ENCODE results near the gene FLRT2. TPM values are rescaled to one million over a fixed set of nuclear protein-coding genes. Genes with fewer than 3 reads are reported as not detected.

FLRT2 gene
- total RNA-seq, 6 experiments from 2014 or later, result 31.1 to 59.0 (median 37.1) TPM

DNA sequence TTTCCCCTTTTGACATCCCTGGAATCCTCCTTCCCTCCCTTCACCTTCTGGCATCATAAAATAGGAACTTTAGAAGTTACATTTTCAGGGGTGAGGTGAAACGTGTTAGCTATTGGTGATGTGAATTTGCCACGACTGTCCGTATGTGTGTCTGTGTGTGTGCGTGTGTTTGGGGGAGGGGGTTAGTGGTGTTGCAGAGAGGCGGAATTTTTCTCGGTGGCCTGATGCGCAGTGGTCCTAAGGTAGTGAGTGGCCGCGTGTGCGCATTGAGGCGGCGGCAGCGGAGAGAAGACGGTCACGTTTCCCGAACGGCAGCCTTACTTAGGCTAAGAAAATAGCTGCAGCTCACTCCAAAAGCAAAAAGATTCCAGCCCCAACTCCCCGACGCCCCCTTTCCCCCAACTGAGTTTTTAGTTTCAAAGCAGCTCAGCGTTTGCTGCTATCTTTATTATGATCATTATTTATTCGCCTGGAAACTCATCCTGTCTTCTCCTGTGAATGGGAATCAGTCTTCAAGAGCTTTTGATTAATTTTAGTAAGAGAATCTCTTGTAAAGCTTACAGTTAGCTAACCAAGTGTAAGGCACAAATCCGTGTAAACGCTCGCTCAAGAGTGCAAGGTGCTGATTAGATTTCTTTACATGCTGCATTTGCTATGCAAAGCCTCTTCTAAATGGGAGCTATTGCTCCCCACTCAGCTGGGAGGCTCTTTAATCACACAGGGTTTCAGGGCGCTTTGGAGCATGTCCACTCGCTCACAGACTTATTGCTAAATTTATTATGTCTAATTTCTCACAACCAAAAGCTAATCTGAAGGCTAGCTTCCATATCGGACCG, 4.7 kb downstream of the FLRT2 start:
- no peaks in the 10 kb centered on the region for H3K36me3 Mint-ChIP-seq (ENCODE audit: low read depth)
- H3K4me3 Mint-ChIP-seq, result peak overlapping the region; percentile 92
- H3K27ac Mint-ChIP-seq, result peak overlapping the region; percentile 52
- no peaks in the 10 kb centered on the region for H3K9me3 Mint-ChIP-seq
- DNase-seq, result no peak
- no peaks in the 10 kb centered on the region; the same call in 1 of the 2 replicates for H3K27me3 Mint-ChIP-seq (ENCODE audit: insufficient read depth)
- peaks cover 69% of the 10 kb centered on the region for H3K4me1 Mint-ChIP-seq (ENCODE audit: low read depth)
- TF ChIP-seq, protein P1, sequence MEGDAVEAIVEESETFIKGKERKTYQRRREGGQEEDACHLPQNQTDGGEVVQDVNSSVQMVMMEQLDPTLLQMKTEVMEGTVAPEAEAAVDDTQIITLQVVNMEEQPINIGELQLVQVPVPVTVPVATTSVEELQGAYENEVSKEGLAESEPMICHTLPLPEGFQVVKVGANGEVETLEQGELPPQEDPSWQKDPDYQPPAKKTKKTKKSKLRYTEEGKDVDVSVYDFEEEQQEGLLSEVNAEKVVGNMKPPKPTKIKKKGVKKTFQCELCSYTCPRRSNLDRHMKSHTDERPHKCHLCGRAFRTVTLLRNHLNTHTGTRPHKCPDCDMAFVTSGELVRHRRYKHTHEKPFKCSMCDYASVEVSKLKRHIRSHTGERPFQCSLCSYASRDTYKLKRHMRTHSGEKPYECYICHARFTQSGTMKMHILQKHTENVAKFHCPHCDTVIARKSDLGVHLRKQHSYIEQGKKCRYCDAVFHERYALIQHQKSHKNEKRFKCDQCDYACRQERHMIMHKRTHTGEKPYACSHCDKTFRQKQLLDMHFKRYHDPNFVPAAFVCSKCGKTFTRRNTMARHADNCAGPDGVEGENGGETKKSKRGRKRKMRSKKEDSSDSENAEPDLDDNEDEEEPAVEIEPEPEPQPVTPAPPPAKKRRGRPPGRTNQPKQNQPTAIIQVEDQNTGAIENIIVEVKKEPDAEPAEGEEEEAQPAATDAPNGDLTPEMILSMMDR (IDR thresholded peaks at IDR 0.05), result no peak

DNA sequence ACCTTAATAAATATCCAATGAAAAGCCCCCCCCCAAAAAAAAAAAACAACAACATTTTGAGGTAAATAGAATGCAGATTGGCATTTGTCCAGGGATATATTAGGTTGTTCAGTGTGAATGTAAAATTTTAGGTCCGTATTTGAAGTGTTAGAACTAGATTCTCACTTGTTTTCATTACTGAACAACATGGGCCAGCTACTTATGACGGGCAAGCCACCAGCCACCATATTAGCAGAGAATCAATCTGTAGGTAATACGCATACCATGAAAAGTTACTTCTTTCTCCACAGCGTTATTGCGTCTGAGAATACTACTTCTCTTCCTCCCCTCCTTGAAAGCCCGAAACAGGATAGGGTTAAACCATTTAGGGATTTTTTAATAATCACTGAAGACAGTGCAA, 5.4 kb downstream of the FLRT2 start:
- H3K9me3 Mint-ChIP-seq, result no peaks in the 10 kb centered on the region
- H3K27ac Mint-ChIP-seq, result no peak overlapping the region; the same call in none of the 2 replicates
- no peaks in the 10 kb centered on the region; the same call in 1 of the 2 replicates for H3K27me3 Mint-ChIP-seq (ENCODE audit: insufficient read depth)
- H3K4me1 Mint-ChIP-seq (ENCODE audit: low read depth), result peaks cover 69% of the 10 kb centered on the region
- H3K4me3 Mint-ChIP-seq, result peak overlapping the region; percentile 92
- DNase-seq, result no peak
- TF ChIP-seq, protein P1 (IDR thresholded peaks at IDR 0.05), result no peak
- no peaks in the 10 kb centered on the region for H3K36me3 Mint-ChIP-seq (ENCODE audit: low read depth)

DNA sequence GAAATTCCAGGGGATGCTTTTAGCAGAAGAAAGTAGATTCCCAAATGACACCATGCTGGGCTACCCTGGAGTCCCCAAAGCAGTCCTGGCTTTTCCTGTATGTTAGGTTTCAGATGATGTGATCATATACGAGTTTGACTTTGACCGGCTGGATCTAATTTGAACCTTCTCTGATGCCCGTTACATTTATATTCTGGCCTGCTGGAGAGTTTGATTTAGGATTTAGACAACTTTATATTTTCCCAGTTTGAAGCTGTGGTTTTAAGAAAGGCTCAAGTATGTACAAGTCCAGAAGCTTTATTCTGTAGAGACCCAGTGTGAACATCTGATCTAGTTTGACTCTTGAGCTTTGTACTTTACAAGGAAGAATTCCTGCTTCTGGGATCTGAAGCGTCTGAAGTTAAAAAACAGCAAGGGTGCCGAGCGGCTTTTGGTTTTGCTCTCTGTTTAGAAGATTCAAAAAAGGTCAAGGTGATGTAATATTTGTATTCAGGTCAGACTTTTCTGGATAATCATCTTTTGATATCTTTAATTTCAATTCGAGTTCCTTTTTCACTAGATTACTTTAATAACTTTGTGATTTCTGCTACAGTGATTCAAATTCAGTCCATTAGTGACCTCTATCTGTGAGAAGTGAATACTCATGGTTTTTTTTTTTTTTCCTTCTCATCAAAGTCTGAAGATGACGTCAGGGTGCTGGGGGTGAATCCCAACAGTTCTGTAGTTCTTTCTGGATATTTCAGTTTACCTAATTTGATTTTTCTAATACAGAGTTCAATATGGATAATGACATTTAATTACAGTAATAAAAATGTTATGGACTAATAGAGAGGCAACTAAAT, 6.3 kb downstream of the FLRT2 start:
- Mint-ChIP-seq H3K27ac (peak overlapping the region; percentile 86), H3K36me3 (ENCODE audit: low read depth) (no peaks in the 10 kb centered on the region; the same call in 1 of the 2 replicates), H3K4me3 (peak overlapping the region; percentile 92), H3K4me1 (ENCODE audit: low read depth) (peaks cover 78% of the 10 kb centered on the region), H3K27me3 (ENCODE audit: insufficient read depth) (no peaks in the 10 kb centered on the region; the same call in 1 of the 2 replicates), H3K9me3 (no peaks in the 10 kb centered on the region)
- DNase-seq, result peak; percentile 35
- TF ChIP-seq, protein P1 (IDR thresholded peaks at IDR 0.05), result peak; percentile 77

DNA sequence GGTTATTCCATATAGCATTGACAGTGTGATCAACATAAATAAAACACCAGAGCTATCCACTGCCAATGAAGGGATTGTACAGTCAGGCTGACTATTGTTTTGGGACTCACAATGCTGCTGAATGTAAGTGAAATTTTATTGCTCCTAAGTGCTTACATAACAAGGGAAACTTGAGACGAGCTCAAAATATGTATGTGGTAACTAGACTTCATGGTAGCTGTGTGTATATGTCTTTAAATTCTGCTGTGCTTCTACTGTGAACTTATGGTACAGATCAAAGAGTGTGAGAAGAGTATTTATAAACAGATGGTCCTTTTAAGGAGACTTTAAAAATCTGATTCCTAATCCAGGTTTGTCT, 6.9 kb downstream of the FLRT2 start:
- H3K36me3 Mint-ChIP-seq (ENCODE audit: low read depth), result no peaks in the 10 kb centered on the region; the same call in 1 of the 2 replicates
- TF ChIP-seq, protein P1 (IDR thresholded peaks at IDR 0.05), result no peak
- peaks cover 76% of the 10 kb centered on the region for H3K4me1 Mint-ChIP-seq (ENCODE audit: low read depth)
- no peaks in the 10 kb centered on the region; the same call in 1 of the 2 replicates for H3K27me3 Mint-ChIP-seq (ENCODE audit: insufficient read depth)
- H3K9me3 Mint-ChIP-seq, result no peaks in the 10 kb centered on the region
- DNase-seq, result no peak
- H3K27ac Mint-ChIP-seq, result peak overlapping the region; percentile 86
- H3K4me3 Mint-ChIP-seq, result peak overlapping the region; percentile 92

DNA sequence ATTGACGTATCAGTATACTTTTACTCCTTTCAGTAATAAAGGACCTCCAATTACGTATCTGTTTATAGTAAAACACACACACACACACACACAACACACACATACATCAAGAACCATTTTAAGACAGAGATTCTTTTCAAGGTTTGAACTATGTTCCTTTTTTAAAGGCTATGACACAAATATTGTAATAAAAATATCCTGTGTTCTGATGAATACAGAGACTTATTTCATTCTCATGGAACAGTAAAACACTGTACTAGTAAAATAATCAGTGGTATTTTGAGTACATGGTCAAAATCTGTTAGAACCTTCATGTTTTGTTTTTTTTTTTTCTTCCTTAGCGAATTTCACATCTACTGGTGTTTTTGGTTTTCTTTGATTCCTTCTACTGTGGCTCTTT, 7.6 kb downstream of the FLRT2 start:
- no peak overlapping the region for H3K4me3 Mint-ChIP-seq
- 0 out of 2 replicates have a peak overlapping the region, but pooled peaks have one; percentile 51 for H3K27ac Mint-ChIP-seq
- H3K36me3 Mint-ChIP-seq (ENCODE audit: low read depth), result no peaks in the 10 kb centered on the region; the same call in 1 of the 2 replicates
- H3K4me1 Mint-ChIP-seq (ENCODE audit: low read depth), result peaks cover 69% of the 10 kb centered on the region
- no peaks in the 10 kb centered on the region for H3K9me3 Mint-ChIP-seq
- no peak for DNase-seq
- TF ChIP-seq, protein P1 (IDR thresholded peaks at IDR 0.05), result no peak
- H3K27me3 Mint-ChIP-seq (ENCODE audit: insufficient read depth), result no peaks in the 10 kb centered on the region; the same call in 1 of the 2 replicates

Measured in HFFc6 (cell line).